Adrenal gland (tissue), 5 donors: ENCODE data around the gene AGBL4.

Experiments
- POLR2A ChIP-seq, 2 donors: fragments of 450-650 bp; IDR thresholded peaks; one replicate each; pipeline ENCODE4 v1.6.1; 2017; ENCODE audit warnings: antibody characterized with exemption in 2 of 2, mild to moderate bottlenecking in 2 of 2, moderate library complexity in 1 of 2
- TF ChIP-seq, protein P1 (sequence below), 6 experiments: fragments of 450-650 bp in 4 of 6; fragments of 200-600 bp in 2 of 6; sonication (generic) in 1 of 6; IDR thresholded peaks; 1 replicate in 5 of 6; 2 replicates in 1 of 6; pipeline versions ENCODE4 v1.5.1 to v1.8.0; 2016 to 2021; ENCODE audit warnings: antibody characterized with exemption in 6 of 6, mild to moderate bottlenecking in 2 of 6, moderate library complexity in 1 of 6
- donor health status: DM: no; HTN: no; CAD: no.

GRCh38 chr1:48602349-48602748 is 1421.4 kb downstream of the AGBL4 start:
- TF ChIP-seq POLR2A (IDR thresholded peaks at IDR 0.05) = no peak
- TF ChIP-seq, protein P1, sequence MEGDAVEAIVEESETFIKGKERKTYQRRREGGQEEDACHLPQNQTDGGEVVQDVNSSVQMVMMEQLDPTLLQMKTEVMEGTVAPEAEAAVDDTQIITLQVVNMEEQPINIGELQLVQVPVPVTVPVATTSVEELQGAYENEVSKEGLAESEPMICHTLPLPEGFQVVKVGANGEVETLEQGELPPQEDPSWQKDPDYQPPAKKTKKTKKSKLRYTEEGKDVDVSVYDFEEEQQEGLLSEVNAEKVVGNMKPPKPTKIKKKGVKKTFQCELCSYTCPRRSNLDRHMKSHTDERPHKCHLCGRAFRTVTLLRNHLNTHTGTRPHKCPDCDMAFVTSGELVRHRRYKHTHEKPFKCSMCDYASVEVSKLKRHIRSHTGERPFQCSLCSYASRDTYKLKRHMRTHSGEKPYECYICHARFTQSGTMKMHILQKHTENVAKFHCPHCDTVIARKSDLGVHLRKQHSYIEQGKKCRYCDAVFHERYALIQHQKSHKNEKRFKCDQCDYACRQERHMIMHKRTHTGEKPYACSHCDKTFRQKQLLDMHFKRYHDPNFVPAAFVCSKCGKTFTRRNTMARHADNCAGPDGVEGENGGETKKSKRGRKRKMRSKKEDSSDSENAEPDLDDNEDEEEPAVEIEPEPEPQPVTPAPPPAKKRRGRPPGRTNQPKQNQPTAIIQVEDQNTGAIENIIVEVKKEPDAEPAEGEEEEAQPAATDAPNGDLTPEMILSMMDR (IDR thresholded peaks at IDR 0.05) = no peak
